Liver (tissue), 9 donors: ENCODE measurements around the gene BARHL2. TPM values are rescaled to one million over a fixed set of nuclear protein-coding genes. Genes with fewer than 3 reads are reported as not detected.

Experiments used
- DNase-seq: peaks from one replicate; pipeline ENCODE4 v3.0.0-alpha.2; 2017; ENCODE audit warnings: low spot score
- H3K27ac ChIP-seq, 2 donors: one replicate each; pipeline ENCODE4 v1.7.0; 2013; ENCODE audit warnings: inconsistent platforms in 2 of 2, low read length in 2 of 2, control low read depth in 1 of 2, low read depth in 1 of 2, mild to moderate bottlenecking in 1 of 2
- H3K27me3 ChIP-seq, 4 donors: one replicate each; pipeline versions ENCODE4 v1.6.1 to v1.7.0; 2013; ENCODE audit warnings: low read length in 3 of 4, inconsistent platforms in 1 of 4, mild to moderate bottlenecking in 1 of 4, moderate library complexity in 1 of 4; ENCODE audit not compliant: control insufficient read depth in 4 of 4, insufficient read depth in 4 of 4
- H3K36me3 ChIP-seq, 4 donors: one replicate each; pipeline versions ENCODE4 v1.6.1 to v1.7.0; 2013; ENCODE audit warnings: low read length in 3 of 4, mild to moderate bottlenecking in 3 of 4, low read depth in 1 of 4, moderate library complexity in 1 of 4; ENCODE audit not compliant: control insufficient read depth in 4 of 4, insufficient read depth in 3 of 4
- H3K4me1 ChIP-seq, 4 donors: one replicate each; pipeline versions ENCODE4 v1.6.1 to v1.7.0; 2013; ENCODE audit warnings: low read length in 3 of 4, mild to moderate bottlenecking in 3 of 4, moderate library complexity in 1 of 4; ENCODE audit not compliant: control insufficient read depth in 4 of 4, insufficient read depth in 4 of 4
- H3K4me3 ChIP-seq, 3 donors: one replicate each; pipeline versions ENCODE4 v1.6.1 to v1.7.0; 2013; ENCODE audit warnings: low read length in 3 of 3, control low read depth in 1 of 3, low read depth in 1 of 3, mild to moderate bottlenecking in 1 of 3
- H3K9ac ChIP-seq, 2 donors: one replicate each; pipeline ENCODE4 v1.7.0; 2013; ENCODE audit warnings: low read length in 2 of 2, mild to moderate bottlenecking in 2 of 2, moderate library complexity in 2 of 2, control low read depth in 1 of 2, low read depth in 1 of 2
- H3K9me3 ChIP-seq, 4 donors: one replicate each; pipeline versions ENCODE4 v1.6.1 to v1.7.0; 2013; ENCODE audit warnings: low read length in 3 of 4; ENCODE audit not compliant: control insufficient read depth in 4 of 4
- CTCF ChIP-seq: fragments of 150-350 bp; IDR thresholded peaks from 2 replicates; pipeline ENCODE4 v1.5.1; 2017; ENCODE audit warnings: improper control_type of control experiment, low read depth, low read length; ENCODE audit not compliant: missing input control
- EGR1 ChIP-seq, 2 donors: IDR thresholded peaks; 2 replicates each; pipeline ENCODE4 v1.6.1; 2016 to 2018; ENCODE audit warnings: antibody characterized with exemption in 2 of 2, low read depth in 2 of 2
- FOXA1 ChIP-seq: IDR thresholded peaks from 2 replicates; pipeline ENCODE4 v1.6.1; 2016; ENCODE audit warnings: antibody characterized with exemption
- GABPA ChIP-seq, 2 donors: IDR thresholded peaks in 1 of 2; conservative IDR thresholded peaks in 1 of 2; 2 replicates each; pipeline ENCODE4 v1.6.1; 2016; ENCODE audit warnings: antibody characterized with exemption in 2 of 2, mild to moderate bottlenecking in 1 of 2, moderate library complexity in 1 of 2
- HNF4A ChIP-seq, 2 donors: conservative IDR thresholded peaks; 2 replicates each; pipeline ENCODE4 v1.6.1; 2016; ENCODE audit warnings: antibody characterized with exemption in 2 of 2, mild to moderate bottlenecking in 2 of 2
- HNF4G ChIP-seq: IDR thresholded peaks from 2 replicates; pipeline ENCODE4 v1.6.1; 2016; ENCODE audit warnings: antibody characterized with exemption
- JUND ChIP-seq, 2 donors: IDR thresholded peaks; 2 replicates each; pipeline ENCODE4 v1.6.1; 2016; ENCODE audit warnings: antibody characterized with exemption in 2 of 2
- MAX ChIP-seq: IDR thresholded peaks from 2 replicates; pipeline ENCODE4 v1.6.1; 2016; ENCODE audit warnings: antibody characterized with exemption
- NR2F2 ChIP-seq: IDR thresholded peaks from 2 replicates; pipeline ENCODE4 v1.6.1; 2016; ENCODE audit warnings: antibody characterized with exemption
- RAD21 ChIP-seq, 2 donors: IDR thresholded peaks; 2 replicates each; pipeline ENCODE4 v1.6.1; 2016; ENCODE audit warnings: antibody characterized with exemption in 2 of 2, mild to moderate bottlenecking in 2 of 2
- REST ChIP-seq: IDR thresholded peaks from 2 replicates; pipeline ENCODE4 v1.6.1; 2016; ENCODE audit warnings: antibody characterized with exemption, mild to moderate bottlenecking
- RXRA ChIP-seq, 2 donors: IDR thresholded peaks; 2 replicates each; pipeline ENCODE4 v1.6.1; 2017 to 2018; ENCODE audit warnings: antibody characterized with exemption in 2 of 2, mild to moderate bottlenecking in 1 of 2
- SP1 ChIP-seq: IDR thresholded peaks from 2 replicates; pipeline ENCODE4 v1.6.1; 2018; ENCODE audit warnings: antibody characterized with exemption, mild to moderate bottlenecking
- TAF1 ChIP-seq: conservative IDR thresholded peaks from 2 replicates; pipeline ENCODE4 v1.6.1; 2016; ENCODE audit warnings: antibody characterized with exemption, mild to moderate bottlenecking
- YY1 ChIP-seq: IDR thresholded peaks from 2 replicates; pipeline ENCODE4 v1.6.1; 2016; ENCODE audit warnings: antibody characterized with exemption, mild to moderate bottlenecking
- WGBS: extraction: QIAGEN DNeasy Blood & Tissue Kit; methylation state at CpG from one replicate; pipeline ENCODE4 v1.1.7; 2013; 5-methylcytosine and 5-hydroxymethylcytosine counted together
- polyA plus RNA-seq, 2 donors: library from polyadenylated mRNA; stranded (reverse) in 1 of 2; unstranded in 1 of 2; fragments of 200-250 nt in 1 of 2; fragments of >200 nt in 1 of 2; fragmentation: Nextera tagmentation in 1 of 2; extraction: Ambion mirVana in 1 of 2; gene quantifications; one replicate each; pipeline versions ENCODE4 v1.2.1 to v1.2.3, GENCODE V29; 2013 to 2015
- total RNA-seq, 2 donors: library from RNA; depleted of rRNA; stranded (reverse); fragments of >200 nt; gene quantifications; one replicate each; pipeline ENCODE4 v1.2.3, GENCODE V29; 2014
- donor health status: healthy.
- donor health status: healthy.
- donor health status: healthy.
- donor health status: healthy.
- donor health status: healthy.

Gene BARHL2
- total and polyA plus RNA-seq, 4 donors, result not detected

- H3K4me1 ChIP-seq, result peaks cover 8 to 13% (median 10%) of the 10 kb centered on the region in 4 donors
- TF ChIP-seq JUND (IDR thresholded peaks at IDR 0.05) (no peak), HNF4G (no peak), CTCF (no peak), REST (no peak), RAD21 (IDR thresholded peaks at IDR 0.05) (no peak), SP1 (no peak), YY1 (no peak), NR2F2 (no peak), MAX (no peak), RXRA (IDR thresholded peaks at IDR 0.05) (no peak)
- no peak overlapping the region for H3K4me3 ChIP-seq
- peaks cover 4 to 35% (median 19%) of the 10 kb centered on the region in 4 donors for H3K27me3 ChIP-seq
- H3K27ac ChIP-seq, result no peak overlapping the region
- H3K9ac ChIP-seq, result no peak overlapping the region
- DNase-seq, result no peak
- 15% methylated on average over 14 of the region's 14 CpGs for WGBS
- H3K9me3 ChIP-seq, result no peaks in the 10 kb centered on the region
- H3K36me3 ChIP-seq, result no peaks in the 10 kb centered on the region
These were observed 12.3 kb downstream of the BARHL2 start for GRCh38 chr1:90704817-90705216.

- H3K27me3 ChIP-seq, result no peaks in the 10 kb centered on the region
- no peaks in the 10 kb centered on the region for H3K4me1 ChIP-seq
- no peak for DNase-seq
- H3K9ac ChIP-seq, result no peak overlapping the region
- TF ChIP-seq EGR1 (IDR thresholded peaks at IDR 0.05; ENCODE audit: low read depth in 2 of 2) (no peak), MAX (no peak), SP1 (no peak), TAF1 (no peak)
- 68% methylated on average over 3 of the region's 3 CpGs for WGBS
- H3K9me3 ChIP-seq, result no peaks in the 10 kb centered on the region
- H3K36me3 ChIP-seq, result no peaks in the 10 kb centered on the region
- H3K4me3 ChIP-seq, result no peak overlapping the region
- H3K27ac ChIP-seq, result no peak overlapping the region
These were observed 22.3 kb downstream of the BARHL2 start for GRCh38 chr1:90694846-90695245.

- H3K4me1 ChIP-seq, result no peaks in the 10 kb centered on the region
- 80% methylated on average over 3 of the region's 3 CpGs for WGBS
- no peaks in the 10 kb centered on the region for H3K36me3 ChIP-seq
These were observed 29.4 kb downstream of the BARHL2 start for GRCh38 chr1:90687747-90688146.

More at GRCh38 chr1:90687747-90688146, 29.4 kb downstream of the BARHL2 start:
- Histone ChIP-seq H3K9me3 (no peaks in the 10 kb centered on the region), H3K4me3 (no peak overlapping the region), H3K27me3 (no peaks in the 10 kb centered on the region), H3K27ac (no peak overlapping the region), H3K9ac (no peak overlapping the region)
- TF ChIP-seq JUND (IDR thresholded peaks at IDR 0.05), result no peak
- no peak for TF ChIP-seq HNF4A (conservative IDR thresholded peaks at IDR 0.05)
- TF ChIP-seq FOXA1, result no peak
- no peak for TF ChIP-seq TAF1
- no peak for TF ChIP-seq GABPA (IDR thresholded peaks at IDR 0.05 in 1 of 2, conservative IDR thresholded peaks at IDR 0.05 in 1 of 2)
- TF ChIP-seq EGR1 (IDR thresholded peaks at IDR 0.05; ENCODE audit: low read depth in 2 of 2), result no peak
- no peak for DNase-seq
